HL-60 (cell line): Measurements from ENCODE around the gene CELF2.
"Not testable (repeated sequence)": the region's sequence is repeated elsewhere in the genome, so short reads cannot be mapped to it uniquely, and the experiment has no call there.

ENCODE experiments used
- DNase-seq, 2 experiments: peaks; one replicate each; pipeline ENCODE4 v3.0.0-alpha.2; 2010 to 2020; ENCODE audit warnings: low read depth in 1 of 2, low spot score in 1 of 2
- H3K27ac ChIP-seq: fragments of 250-450 bp; sonication (Bioruptor Pico); replicated peaks from 2 replicates; pipeline ENCODE4 v1.5.1; 2020; ENCODE audit warnings: mild to moderate bottlenecking, moderate library complexity
- H3K27me3 ChIP-seq: fragments of 250-450 bp; sonication (Bioruptor Pico); 2 replicates; pipeline ENCODE4 v1.5.1; 2021; ENCODE audit warnings: mild to moderate bottlenecking, moderate library complexity; ENCODE audit not compliant: insufficient read depth, poor library complexity, severe bottlenecking
- H3K4me3 ChIP-seq: replicated peaks from 2 replicates; pipeline ENCODE4 v1.5.1; 2011; ENCODE audit warnings: mild to moderate bottlenecking, control low read depth, low read length; ENCODE audit not compliant: insufficient read depth
- GABPA ChIP-seq: IDR thresholded peaks from 2 replicates; pipeline ENCODE4 v1.6.1; 2012; ENCODE audit warnings: low read depth
- POLR2AphosphoS5 ChIP-seq: IDR thresholded peaks from 2 replicates; pipeline ENCODE4 v1.6.1; 2012; ENCODE audit warnings: low read depth
- SPI1 ChIP-seq: IDR thresholded peaks from 2 replicates; pipeline ENCODE4 v1.6.1; 2012; ENCODE audit warnings: low read depth, mild to moderate bottlenecking, borderline replicate concordance
- TF ChIP-seq, protein P1 (sequence below): IDR thresholded peaks from 2 replicates; pipeline ENCODE4 v1.6.1; 2012; ENCODE audit warnings: low read depth; ENCODE audit not compliant: insufficient replicate concordance
- TF ChIP-seq, protein P2 (sequence below): IDR thresholded peaks from one replicate; pipeline ENCODE4 v1.5.1; 2011; ENCODE audit warnings: low read length, control low read depth, inconsistent platforms; ENCODE audit not compliant: insufficient read depth

Gene CELF2

DNA sequence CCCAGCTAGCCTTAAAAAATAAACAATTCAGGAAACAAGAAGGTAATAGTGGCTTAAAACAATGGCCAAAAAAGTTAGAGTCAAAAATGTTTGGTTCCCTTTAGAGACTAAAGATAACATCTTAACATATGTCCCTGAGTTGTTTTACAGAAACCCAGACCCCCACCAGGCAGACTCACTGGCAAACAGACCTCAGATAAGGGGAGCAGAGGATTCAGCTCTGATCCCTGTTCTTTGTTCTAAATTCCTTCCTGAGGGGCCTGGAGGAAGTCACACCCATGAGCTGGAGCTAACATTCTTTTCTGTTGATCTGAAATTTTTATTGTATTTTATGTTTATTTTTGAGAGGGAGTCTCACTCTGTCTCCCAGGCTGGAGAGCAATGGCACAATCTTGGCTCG lies 346.6 kb downstream of the CELF2 start:
- H3K27ac ChIP-seq: no peak overlapping the region
- H3K27me3 ChIP-seq: no peaks in the 10 kb centered on the region
- DNase-seq: no peak
- H3K4me3 ChIP-seq: no peak overlapping the region
- TF ChIP-seq, protein P1, sequence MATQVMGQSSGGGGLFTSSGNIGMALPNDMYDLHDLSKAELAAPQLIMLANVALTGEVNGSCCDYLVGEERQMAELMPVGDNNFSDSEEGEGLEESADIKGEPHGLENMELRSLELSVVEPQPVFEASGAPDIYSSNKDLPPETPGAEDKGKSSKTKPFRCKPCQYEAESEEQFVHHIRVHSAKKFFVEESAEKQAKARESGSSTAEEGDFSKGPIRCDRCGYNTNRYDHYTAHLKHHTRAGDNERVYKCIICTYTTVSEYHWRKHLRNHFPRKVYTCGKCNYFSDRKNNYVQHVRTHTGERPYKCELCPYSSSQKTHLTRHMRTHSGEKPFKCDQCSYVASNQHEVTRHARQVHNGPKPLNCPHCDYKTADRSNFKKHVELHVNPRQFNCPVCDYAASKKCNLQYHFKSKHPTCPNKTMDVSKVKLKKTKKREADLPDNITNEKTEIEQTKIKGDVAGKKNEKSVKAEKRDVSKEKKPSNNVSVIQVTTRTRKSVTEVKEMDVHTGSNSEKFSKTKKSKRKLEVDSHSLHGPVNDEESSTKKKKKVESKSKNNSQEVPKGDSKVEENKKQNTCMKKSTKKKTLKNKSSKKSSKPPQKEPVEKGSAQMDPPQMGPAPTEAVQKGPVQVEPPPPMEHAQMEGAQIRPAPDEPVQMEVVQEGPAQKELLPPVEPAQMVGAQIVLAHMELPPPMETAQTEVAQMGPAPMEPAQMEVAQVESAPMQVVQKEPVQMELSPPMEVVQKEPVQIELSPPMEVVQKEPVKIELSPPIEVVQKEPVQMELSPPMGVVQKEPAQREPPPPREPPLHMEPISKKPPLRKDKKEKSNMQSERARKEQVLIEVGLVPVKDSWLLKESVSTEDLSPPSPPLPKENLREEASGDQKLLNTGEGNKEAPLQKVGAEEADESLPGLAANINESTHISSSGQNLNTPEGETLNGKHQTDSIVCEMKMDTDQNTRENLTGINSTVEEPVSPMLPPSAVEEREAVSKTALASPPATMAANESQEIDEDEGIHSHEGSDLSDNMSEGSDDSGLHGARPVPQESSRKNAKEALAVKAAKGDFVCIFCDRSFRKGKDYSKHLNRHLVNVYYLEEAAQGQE: no peak
- TF ChIP-seq SPI1 (no peak), GABPA (no peak), POLR2AphosphoS5 (no peak)
- TF ChIP-seq, protein P2, sequence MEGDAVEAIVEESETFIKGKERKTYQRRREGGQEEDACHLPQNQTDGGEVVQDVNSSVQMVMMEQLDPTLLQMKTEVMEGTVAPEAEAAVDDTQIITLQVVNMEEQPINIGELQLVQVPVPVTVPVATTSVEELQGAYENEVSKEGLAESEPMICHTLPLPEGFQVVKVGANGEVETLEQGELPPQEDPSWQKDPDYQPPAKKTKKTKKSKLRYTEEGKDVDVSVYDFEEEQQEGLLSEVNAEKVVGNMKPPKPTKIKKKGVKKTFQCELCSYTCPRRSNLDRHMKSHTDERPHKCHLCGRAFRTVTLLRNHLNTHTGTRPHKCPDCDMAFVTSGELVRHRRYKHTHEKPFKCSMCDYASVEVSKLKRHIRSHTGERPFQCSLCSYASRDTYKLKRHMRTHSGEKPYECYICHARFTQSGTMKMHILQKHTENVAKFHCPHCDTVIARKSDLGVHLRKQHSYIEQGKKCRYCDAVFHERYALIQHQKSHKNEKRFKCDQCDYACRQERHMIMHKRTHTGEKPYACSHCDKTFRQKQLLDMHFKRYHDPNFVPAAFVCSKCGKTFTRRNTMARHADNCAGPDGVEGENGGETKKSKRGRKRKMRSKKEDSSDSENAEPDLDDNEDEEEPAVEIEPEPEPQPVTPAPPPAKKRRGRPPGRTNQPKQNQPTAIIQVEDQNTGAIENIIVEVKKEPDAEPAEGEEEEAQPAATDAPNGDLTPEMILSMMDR: no peak

DNA sequence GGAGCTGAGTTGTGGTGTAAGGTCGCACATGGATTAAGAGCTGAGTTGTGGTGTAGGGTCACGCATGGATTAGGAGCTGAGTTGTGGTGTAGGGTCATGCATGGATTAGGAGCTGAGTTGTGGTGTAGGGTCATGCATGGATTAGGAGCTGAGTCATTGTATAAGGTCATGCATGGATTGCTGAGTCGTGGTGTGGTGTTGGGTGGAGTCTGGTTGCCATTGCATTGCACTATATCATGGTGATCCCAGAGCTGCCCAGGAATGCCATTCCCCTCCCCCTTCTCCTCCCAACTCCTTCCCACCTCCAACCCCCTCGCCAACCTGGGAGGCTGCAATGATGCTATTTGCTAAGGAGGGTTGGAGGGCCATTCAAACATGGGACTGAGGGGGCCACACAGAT lies 349.2 kb downstream of the CELF2 start:
- H3K27me3 ChIP-seq, H3K27ac ChIP-seq, DNase-seq, H3K4me3 ChIP-seq: not testable (repeated sequence)

DNA sequence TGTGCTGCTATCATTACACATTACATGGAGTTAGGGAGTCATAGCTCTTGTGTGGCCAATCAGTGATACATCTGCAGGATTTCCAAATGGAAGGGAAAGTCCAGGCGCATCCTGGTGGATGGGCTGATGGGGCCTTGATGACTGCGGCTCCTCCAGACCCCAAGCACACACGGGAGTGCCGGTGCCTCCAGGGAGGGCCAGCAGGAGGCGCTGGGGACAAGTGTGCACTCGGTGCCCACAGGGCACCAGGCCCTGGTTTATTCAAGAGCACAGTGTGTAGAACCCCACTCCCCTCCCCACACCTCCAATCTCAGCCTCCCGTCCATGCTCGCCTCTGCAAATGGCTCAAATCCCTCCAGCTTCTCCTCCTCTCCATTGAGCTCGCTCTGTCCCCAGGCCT lies 349.8 kb downstream of the CELF2 start:
- TF ChIP-seq, protein P2: no peak
- no peak for TF ChIP-seq GABPA
- TF ChIP-seq POLR2AphosphoS5: no peak
- TF ChIP-seq, protein P1: no peak
- no peak for TF ChIP-seq SPI1

DNA sequence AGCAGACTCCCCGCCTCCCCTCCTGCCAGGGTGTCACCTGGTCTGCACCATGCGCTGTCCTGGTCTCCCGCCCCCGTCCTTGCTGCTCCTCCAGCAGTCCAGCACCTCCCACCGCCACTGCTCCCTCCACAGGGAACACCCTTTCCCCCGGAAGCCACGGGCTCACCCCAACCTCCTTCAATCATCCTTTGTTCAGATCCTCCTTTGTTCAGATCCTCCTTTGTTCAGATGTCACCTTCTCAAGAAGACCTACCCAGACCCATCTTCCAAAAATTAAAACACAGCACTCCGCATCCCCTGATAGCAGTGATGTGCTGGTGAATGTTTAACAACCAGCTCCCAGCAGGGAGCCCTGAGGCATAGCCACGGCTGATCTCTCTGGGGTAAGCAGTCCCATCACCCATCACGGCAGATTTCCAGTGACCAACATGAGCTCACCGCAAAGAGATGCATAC lies 356.1 kb downstream of the CELF2 start:
- H3K27me3 ChIP-seq: no peaks in the 10 kb centered on the region
- TF ChIP-seq POLR2AphosphoS5 (no peak), GABPA (no peak), SPI1 (no peak)
- TF ChIP-seq, protein P1: no peak
- TF ChIP-seq, protein P2: no peak
- H3K27ac ChIP-seq: no peak overlapping the region
- DNase-seq: no peak
- no peak overlapping the region for H3K4me3 ChIP-seq

More for the DNA sequence above, 349.8 kb downstream of the CELF2 start:
- H3K4me3 ChIP-seq: no peak overlapping the region
- no peaks in the 10 kb centered on the region for H3K27me3 ChIP-seq
- H3K27ac ChIP-seq: no peak overlapping the region
- no peak for DNase-seq
